ENCODE results near the gene SYT1.

The SYT1 gene

GRCh38 chr12:79063258-79063657 lies 198.7 kb downstream of the SYT1 start:
- H3K9me3 Mint-ChIP-seq, result peaks cover 0 to 2% of the 10 kb centered on the region in 2 donors
- ATAC-seq (replicated peaks), result no peak
- H3K27me3 Mint-ChIP-seq, result no peaks in the 10 kb centered on the region
- H3K4me1 Mint-ChIP-seq (ENCODE audit: low read depth in 2 of 2), result no peaks in the 10 kb centered on the region
- no peak overlapping the region for H3K27ac Mint-ChIP-seq
- no peaks in the 10 kb centered on the region for H3K36me3 Mint-ChIP-seq (ENCODE audit: insufficient read depth)
- no peak overlapping the region for H3K4me3 Mint-ChIP-seq
- DNase-seq, result no peak

- H3K9me3 Mint-ChIP-seq, result peaks cover 0 to 2% of the 10 kb centered on the region in 2 donors
Observed at GRCh38 chr12:79067977-79068376, 203.4 kb downstream of the SYT1 start.

DNA sequence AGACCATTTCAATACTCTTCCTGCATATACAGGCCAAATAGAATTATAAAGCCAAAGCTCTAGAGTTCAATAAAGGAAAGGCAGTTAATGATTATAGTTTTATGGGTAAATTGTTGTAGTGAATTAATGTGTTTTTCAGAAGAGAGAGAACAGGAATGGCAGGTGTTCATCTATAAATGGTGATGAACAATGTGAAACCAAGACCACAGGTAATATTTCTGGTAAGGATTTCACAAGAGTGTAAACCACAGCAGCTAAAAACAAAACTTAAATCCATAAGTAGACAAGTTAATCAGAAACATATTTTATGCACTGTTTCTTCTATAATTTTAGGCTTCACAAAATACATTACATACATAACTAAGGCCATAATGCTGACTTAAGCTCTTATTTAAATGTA lies 204.4 kb downstream of the SYT1 start:
- Mint-ChIP-seq H3K27ac (no peak overlapping the region), H3K36me3 (ENCODE audit: insufficient read depth) (no peaks in the 10 kb centered on the region), H3K9me3 (peaks cover under 1 to 2% of the 10 kb centered on the region in 2 donors), H3K27me3 (no peaks in the 10 kb centered on the region), H3K4me1 (ENCODE audit: low read depth in 2 of 2) (no peaks in the 10 kb centered on the region), H3K4me3 (no peak overlapping the region)
- ATAC-seq (replicated peaks) (no peak), DNase-seq (no peak)

More at GRCh38 chr12:79067977-79068376, 203.4 kb downstream of the SYT1 start:
- H3K27ac Mint-ChIP-seq, result no peak overlapping the region
- ATAC-seq (replicated peaks) (no peak), DNase-seq (no peak)
- no peak overlapping the region for H3K4me3 Mint-ChIP-seq
- no peaks in the 10 kb centered on the region for H3K27me3 Mint-ChIP-seq
- no peaks in the 10 kb centered on the region for H3K4me1 Mint-ChIP-seq (ENCODE audit: low read depth in 2 of 2)
- H3K36me3 Mint-ChIP-seq (ENCODE audit: insufficient read depth), result no peaks in the 10 kb centered on the region

- ATAC-seq (replicated peaks), result no peak
- no peak for DNase-seq
- no peaks in the 10 kb centered on the region for H3K27me3 Mint-ChIP-seq
- no peak overlapping the region for H3K4me3 Mint-ChIP-seq
- H3K27ac Mint-ChIP-seq, result no peak overlapping the region
- no peaks in the 10 kb centered on the region for H3K36me3 Mint-ChIP-seq (ENCODE audit: insufficient read depth)
- no peaks in the 10 kb centered on the region for H3K4me1 Mint-ChIP-seq (ENCODE audit: low read depth in 2 of 2)
- peaks cover 5% of the 10 kb centered on the region in 2 donors for H3K9me3 Mint-ChIP-seq
Observed at GRCh38 chr12:79071498-79071897, 206.9 kb downstream of the SYT1 start.

DNA sequence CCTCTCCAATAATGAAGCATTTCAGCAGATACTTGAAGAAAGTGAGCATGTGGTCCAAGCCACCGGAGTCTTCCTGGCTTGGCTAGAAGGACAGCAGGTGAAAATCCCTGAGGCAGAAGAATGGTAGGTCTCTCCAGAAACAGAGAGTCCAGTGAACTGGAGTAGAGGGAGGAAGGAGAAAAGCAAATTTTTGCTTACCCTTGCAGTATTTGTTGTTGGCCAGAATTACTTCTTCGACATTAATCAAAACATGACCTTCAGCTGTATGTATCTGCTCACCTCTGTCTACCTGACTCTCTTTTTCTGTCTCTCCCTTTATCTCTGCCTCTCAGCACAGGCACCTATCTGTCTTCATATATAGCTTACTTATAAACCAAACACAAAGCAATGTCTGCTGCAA lies 208.9 kb downstream of the SYT1 start:
- DNase-seq (no peak), ATAC-seq (replicated peaks) (no peak)
- no peaks in the 10 kb centered on the region for H3K4me1 Mint-ChIP-seq (ENCODE audit: low read depth in 2 of 2)
- H3K9me3 Mint-ChIP-seq, result peaks cover 5 to 11% of the 10 kb centered on the region in 2 donors
- H3K27me3 Mint-ChIP-seq, result no peaks in the 10 kb centered on the region
- H3K36me3 Mint-ChIP-seq (ENCODE audit: insufficient read depth), result no peaks in the 10 kb centered on the region
- H3K4me3 Mint-ChIP-seq, result no peak overlapping the region
- H3K27ac Mint-ChIP-seq, result no peak overlapping the region

- H3K4me1 Mint-ChIP-seq (ENCODE audit: low read depth in 2 of 2), result no peaks in the 10 kb centered on the region
Observed at GRCh38 chr12:79082595-79082994, 218.0 kb downstream of the SYT1 start.

DNA sequence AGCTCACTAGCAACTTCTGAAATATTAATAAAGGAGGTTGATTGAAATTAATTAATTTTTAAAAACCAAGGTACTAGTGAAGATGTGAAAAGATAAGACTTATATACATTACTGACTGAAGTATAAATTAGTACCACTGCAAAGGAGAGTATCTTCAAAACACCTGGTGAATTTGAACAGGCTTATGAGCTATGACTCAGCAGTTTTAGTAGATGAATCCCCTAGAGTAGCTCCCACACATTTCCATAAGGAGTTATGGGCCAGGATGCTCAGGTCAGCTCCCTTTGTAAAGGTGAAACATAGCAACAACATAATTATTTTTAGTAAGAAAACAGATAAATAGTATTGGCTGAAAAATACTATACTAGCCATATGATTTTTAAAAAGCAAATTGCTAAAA lies 218.6 kb downstream of the SYT1 start:
- H3K9me3 Mint-ChIP-seq, result peaks cover 3 to 4% of the 10 kb centered on the region in 2 donors
- no peak for DNase-seq
- no peaks in the 10 kb centered on the region for H3K4me1 Mint-ChIP-seq (ENCODE audit: low read depth in 2 of 2)
- no peaks in the 10 kb centered on the region for H3K27me3 Mint-ChIP-seq
- H3K36me3 Mint-ChIP-seq (ENCODE audit: insufficient read depth), result no peaks in the 10 kb centered on the region
- ATAC-seq (replicated peaks), result no peak
- no peak overlapping the region for H3K4me3 Mint-ChIP-seq
- no peak overlapping the region for H3K27ac Mint-ChIP-seq

More at GRCh38 chr12:79082595-79082994, 218.0 kb downstream of the SYT1 start:
- ATAC-seq (replicated peaks) (no peak), DNase-seq (no peak)
- H3K27me3 Mint-ChIP-seq, result no peaks in the 10 kb centered on the region
- H3K36me3 Mint-ChIP-seq (ENCODE audit: insufficient read depth), result no peaks in the 10 kb centered on the region
- H3K9me3 Mint-ChIP-seq, result peaks cover 0 to 4% of the 10 kb centered on the region in 2 donors
- H3K27ac Mint-ChIP-seq, result no peak overlapping the region
- H3K4me3 Mint-ChIP-seq, result no peak overlapping the region

DNA sequence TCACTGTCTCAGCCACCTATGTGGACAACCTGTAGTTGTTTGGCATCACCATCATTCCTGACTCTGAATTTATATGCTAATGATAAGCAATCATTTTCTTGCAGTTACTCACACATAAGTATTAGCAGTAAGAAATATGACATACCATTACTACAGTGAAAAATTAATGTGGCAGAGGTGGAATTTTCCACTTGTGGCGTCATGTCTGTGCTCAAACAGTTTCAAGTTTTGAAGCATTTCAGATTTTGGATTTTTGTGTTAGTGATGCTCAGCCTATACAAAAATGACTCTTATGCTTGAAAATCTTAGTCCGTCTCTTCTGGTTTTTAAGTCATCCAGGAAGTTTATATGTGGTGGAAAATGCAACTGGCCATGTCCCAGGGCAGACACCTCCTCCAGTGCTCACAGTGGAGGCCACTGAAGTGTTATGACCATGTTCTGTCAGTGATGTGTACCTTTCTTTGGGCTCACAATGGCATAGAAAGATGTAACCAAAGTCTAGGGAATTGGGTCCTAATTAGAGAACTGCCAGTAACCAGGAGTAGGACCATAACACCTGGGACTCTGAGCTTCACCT lies 220.6 kb downstream of the SYT1 start:
- ATAC-seq (replicated peaks) (no peak), DNase-seq (no peak)
- Mint-ChIP-seq H3K4me1 (ENCODE audit: low read depth in 2 of 2) (no peaks in the 10 kb centered on the region), H3K4me3 (no peak overlapping the region), H3K9me3 (peaks cover 8 to 10% of the 10 kb centered on the region in 2 donors), H3K27me3 (no peaks in the 10 kb centered on the region), H3K36me3 (ENCODE audit: insufficient read depth) (no peaks in the 10 kb centered on the region), H3K27ac (no peak overlapping the region)

- Mint-ChIP-seq H3K9me3 (peaks cover 5 to 10% of the 10 kb centered on the region in 2 donors), H3K4me3 (no peak overlapping the region), H3K27me3 (no peaks in the 10 kb centered on the region), H3K36me3 (ENCODE audit: insufficient read depth) (no peaks in the 10 kb centered on the region), H3K4me1 (ENCODE audit: low read depth in 2 of 2) (no peaks in the 10 kb centered on the region), H3K27ac (no peak overlapping the region)
- DNase-seq, result no peak
- no peak for ATAC-seq (replicated peaks)
Observed at GRCh38 chr12:79086541-79087296, 222.1 kb downstream of the SYT1 start.

GRCh38 chr12:79098530-79098929 lies 234.0 kb downstream of the SYT1 start:
- Mint-ChIP-seq H3K4me3 (no peak overlapping the region), H3K4me1 (ENCODE audit: low read depth in 2 of 2) (no peaks in the 10 kb centered on the region), H3K27me3 (no peaks in the 10 kb centered on the region), H3K27ac (no peak overlapping the region), H3K36me3 (ENCODE audit: insufficient read depth) (no peaks in the 10 kb centered on the region), H3K9me3 (peaks cover 16 to 23% of the 10 kb centered on the region in 2 donors)
- ATAC-seq (replicated peaks) (no peak), DNase-seq (no peak)

DNA sequence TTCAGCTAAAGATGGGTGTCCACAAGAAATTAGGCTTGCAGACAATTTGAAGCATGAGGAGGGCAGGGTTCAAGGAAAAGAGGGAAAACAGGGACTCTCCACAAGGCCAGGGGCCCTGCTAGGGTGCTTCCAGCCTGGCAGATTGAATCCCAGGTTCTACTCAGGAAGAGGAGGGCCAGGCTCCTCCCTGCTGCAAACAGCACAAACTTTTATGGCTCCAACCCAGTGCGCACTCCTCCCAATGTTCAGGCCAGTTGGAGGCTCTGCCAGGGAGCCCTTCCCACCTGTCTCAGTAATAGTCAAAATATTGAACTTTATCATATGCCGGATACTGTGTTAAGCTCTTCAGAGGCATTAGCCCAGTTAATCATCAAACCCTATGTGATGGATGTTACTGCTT lies 244.4 kb downstream of the SYT1 start:
- Mint-ChIP-seq H3K4me1 (ENCODE audit: low read depth in 2 of 2) (no peaks in the 10 kb centered on the region), H3K36me3 (ENCODE audit: insufficient read depth) (no peaks in the 10 kb centered on the region), H3K27ac (no peak overlapping the region), H3K27me3 (no peaks in the 10 kb centered on the region), H3K9me3 (peaks cover 5 to 13% of the 10 kb centered on the region in 2 donors), H3K4me3 (no peak overlapping the region)
- DNase-seq, result no peak
- ATAC-seq (replicated peaks), result no peak

DNA sequence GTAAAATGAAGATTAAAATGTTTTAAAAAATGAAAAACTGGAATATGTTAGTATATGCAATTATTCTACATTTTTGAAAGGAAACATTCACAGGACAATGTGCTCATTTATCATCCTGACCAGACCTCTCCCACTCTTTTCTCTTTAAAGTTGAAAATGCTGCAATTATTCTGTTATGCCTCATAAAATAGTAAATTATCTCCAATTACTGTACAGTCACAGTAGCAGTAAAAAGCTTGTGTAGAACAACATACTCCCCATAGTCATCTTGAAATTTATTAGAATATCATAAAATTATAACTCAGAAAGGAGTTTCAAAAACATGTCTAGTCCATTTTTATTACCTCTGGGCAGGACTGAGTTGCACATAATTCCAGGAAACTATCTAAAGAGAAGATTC lies 250.3 kb downstream of the SYT1 start:
- no peaks in the 10 kb centered on the region for H3K27me3 Mint-ChIP-seq
- H3K27ac Mint-ChIP-seq, result no peak overlapping the region
- ATAC-seq (replicated peaks), result no peak

DNA sequence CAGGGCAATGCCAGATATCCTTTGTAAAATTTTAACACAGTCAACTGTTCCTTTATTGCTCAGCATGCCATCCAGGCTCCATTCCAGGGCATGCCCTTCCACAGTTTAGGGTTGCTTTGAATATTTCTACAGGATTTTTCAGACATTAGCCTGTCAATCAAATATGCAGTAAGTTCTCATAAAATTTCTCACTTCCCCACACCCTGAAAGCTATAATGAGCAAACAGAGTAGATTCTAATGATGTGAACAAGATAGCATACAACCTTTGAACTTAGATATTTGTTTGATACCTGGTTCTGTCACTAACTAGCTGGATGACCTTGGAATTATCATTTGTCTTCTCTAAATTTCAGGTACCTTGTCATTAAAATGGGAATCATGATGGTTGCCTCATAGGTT lies 251.2 kb downstream of the SYT1 start:
- no peak for DNase-seq
- no peak for ATAC-seq (replicated peaks)
- H3K36me3 Mint-ChIP-seq (ENCODE audit: insufficient read depth), result no peaks in the 10 kb centered on the region
- no peaks in the 10 kb centered on the region for H3K27me3 Mint-ChIP-seq
- H3K9me3 Mint-ChIP-seq, result peaks cover 11 to 19% of the 10 kb centered on the region in 2 donors
- H3K4me3 Mint-ChIP-seq, result no peak overlapping the region
- no peaks in the 10 kb centered on the region for H3K4me1 Mint-ChIP-seq (ENCODE audit: low read depth in 2 of 2)
- H3K27ac Mint-ChIP-seq, result no peak overlapping the region

More for the DNA sequence above, 250.3 kb downstream of the SYT1 start:
- Mint-ChIP-seq H3K4me3 (no peak overlapping the region), H3K4me1 (ENCODE audit: low read depth in 2 of 2) (no peaks in the 10 kb centered on the region), H3K9me3 (peaks cover 11 to 19% of the 10 kb centered on the region in 2 donors), H3K36me3 (ENCODE audit: insufficient read depth) (no peaks in the 10 kb centered on the region)
- no peak for DNase-seq

DNA sequence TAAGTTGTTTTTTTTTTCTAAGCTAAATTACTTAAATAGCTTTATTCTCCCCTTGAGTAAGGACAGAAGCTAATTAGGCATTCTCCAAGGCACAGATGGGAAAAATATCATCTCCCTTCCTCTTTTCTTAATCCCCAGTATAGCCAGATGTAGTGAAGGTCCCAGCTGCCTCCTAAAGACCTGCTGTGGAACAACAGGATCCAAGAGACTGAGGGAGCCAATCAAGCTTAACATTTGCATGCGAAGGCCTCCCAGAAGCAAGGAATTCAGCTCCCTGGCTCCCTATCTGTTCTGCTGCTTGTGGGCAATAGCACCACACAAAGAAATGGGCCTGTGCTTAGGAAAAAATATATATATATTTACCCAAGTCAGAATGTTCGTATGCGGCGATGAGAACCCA lies 255.2 kb downstream of the SYT1 start:
- Mint-ChIP-seq H3K4me3 (no peak overlapping the region), H3K36me3 (ENCODE audit: insufficient read depth) (no peaks in the 10 kb centered on the region), H3K27me3 (no peaks in the 10 kb centered on the region), H3K9me3 (peaks cover 11 to 12% of the 10 kb centered on the region in 2 donors), H3K27ac (no peak overlapping the region), H3K4me1 (ENCODE audit: low read depth in 2 of 2) (no peaks in the 10 kb centered on the region)
- ATAC-seq (replicated peaks) (no peak), DNase-seq (no peak)

Data from effector memory CD8-positive, alpha-beta T cell (primary cell).